ENCODE data around the gene DDX10.

DNA sequence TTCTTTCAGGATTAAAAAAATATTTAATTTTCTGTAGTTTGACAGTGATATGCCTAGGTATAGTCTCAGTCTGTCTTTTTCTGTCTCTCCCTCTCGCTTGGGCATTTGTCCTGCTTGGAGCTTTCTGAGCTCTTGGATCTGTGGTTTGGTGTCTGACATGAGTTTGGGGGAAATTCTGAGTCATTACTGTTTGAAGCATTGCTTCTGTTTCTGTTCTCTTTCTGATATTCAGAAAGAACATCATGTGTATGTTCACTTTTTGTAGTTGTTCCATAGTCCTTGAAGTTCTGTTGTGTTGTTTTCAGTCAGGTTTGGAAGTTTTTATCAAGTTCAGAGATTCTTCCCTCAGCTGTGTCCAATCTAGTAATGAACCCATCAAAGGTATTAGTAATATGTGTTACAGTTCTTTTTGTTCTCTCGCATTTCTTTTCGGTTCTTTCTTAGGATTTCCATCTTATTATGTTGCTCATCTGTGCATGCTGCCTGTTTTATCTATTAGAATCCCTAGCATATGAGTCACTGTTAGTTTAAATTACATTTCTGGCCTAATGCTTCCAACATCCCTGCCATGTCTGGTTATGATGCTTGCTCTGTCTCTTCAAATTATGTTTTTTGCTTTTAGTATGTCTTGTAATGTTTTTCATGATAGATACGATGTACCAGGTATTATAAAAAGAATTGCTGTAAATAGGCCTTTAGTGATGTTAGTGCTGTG is 48.4 kb downstream of the DDX10 start:
- no peak for TF ChIP-seq CTCF (IDR thresholded peaks at IDR 0.05)
- no peak for TF ChIP-seq POLR2A (IDR thresholded peaks at IDR 0.05)

All from uterus (tissue), 2 donors.